Keratinocyte (primary cell): Measurements from ENCODE around the gene LRRC7.

Experiments used
- CTCF ChIP-seq, 3 experiments: IDR thresholded peaks in 1 of 3; conservative IDR thresholded peaks in 1 of 3; optimal IDR thresholded peaks in 1 of 3; 2 replicates in 2 of 3; 3 replicates in 1 of 3; pipeline versions ENCODE3 to v1.5.1; 2011; ENCODE audit warnings: low read length in 3 of 3, mild to moderate bottlenecking in 3 of 3, moderate library complexity in 2 of 3, control low read depth in 1 of 3, inconsistent platforms in 1 of 3; ENCODE audit not compliant: insufficient read depth in 2 of 3; ENCODE audit errors: extremely low read depth in 1 of 3
- EZH2 ChIP-seq: IDR thresholded peaks from one replicate; pipeline ENCODE4 v1.6.1; 2012; ENCODE audit warnings: inconsistent platforms, mild to moderate bottlenecking, low read length, moderate library complexity

GRCh38 chr1:69679965-69680364, 112.2 kb downstream of the LRRC7 start:
- TF ChIP-seq EZH2 (no peak), CTCF (optimal IDR thresholded peaks at IDR 0.05 in 1 of 3, IDR thresholded peaks at IDR 0.05 in 1 of 3, conservative IDR thresholded peaks at IDR 0.05 in 1 of 3; ENCODE audit: extremely low read depth in 1 of 3, insufficient read depth in 2 of 3, low read length in 3 of 3) (no peak)
